ENCODE data around the gene KBTBD8. TPM values are rescaled to one million over a fixed set of nuclear protein-coding genes. Genes with fewer than 3 reads are reported as not detected.

The KBTBD8 gene
- total and polyA plus RNA-seq, 8 donors, result 1.1 to 3.6 (median 1.7) TPM

GRCh38 chr3:67059443-67059842 is 61.3 kb downstream of the KBTBD8 start:
- H3K9me3 ChIP-seq, result no peaks in the 10 kb centered on the region
- H3K4me3 ChIP-seq, result no peak overlapping the region
- no peak overlapping the region for H3K27ac ChIP-seq
- ATAC-seq (no peak), DNase-seq (no peak)
- H3K4me1 ChIP-seq, result no peaks in the 10 kb centered on the region
- H3K27me3 ChIP-seq, result no peaks in the 10 kb centered on the region
- H3K36me3 ChIP-seq, result no peaks in the 10 kb centered on the region
- no peak for TF ChIP-seq CTCF (IDR thresholded peaks at IDR 0.05)
- intact Hi-C loops (cut with DNase I), result no loop called here

Measured in left lung (tissue), 10 donors.